ENCODE measurements around the gene UBE2I.

GRCh38 chr16:1265826-1266225, 43.6 kb upstream of the UBE2I start:
- TF ChIP-seq CTCF (IDR thresholded peaks at IDR 0.05) (no peak), POLR2A (IDR thresholded peaks at IDR 0.05) (no peak), EP300 (IDR thresholded peaks at IDR 0.05) (no peak)
